Heart right ventricle (tissue), 16 donors: ENCODE measurements around the gene ZBTB1. TPM values are rescaled to one million over a fixed set of nuclear protein-coding genes. Genes with fewer than 3 reads are reported as not detected.

Source experiments
- ATAC-seq, 8 donors: fragments of 200-7000 bp; cut with Tn5 transposase; one replicate each; pipeline ENCODE4 v1.9.1; 2020; ENCODE audit warnings: mild to moderate bottlenecking in 8 of 8, moderate library complexity in 8 of 8, moderate number of reproducible peaks in 1 of 8
- DNase-seq, 2 donors: peaks; one replicate each; pipeline ENCODE4 v3.0.0-alpha.2; 2020
- H3K27ac ChIP-seq, 10 donors: fragments of 200-600 bp; sonication (generic) in 2 of 10; one replicate each; pipeline versions ENCODE4 v1.5.0 to v1.8.0; 2020 to 2022; ENCODE audit warnings: mild to moderate bottlenecking in 3 of 10
- H3K27me3 ChIP-seq, 7 donors: fragments of 200-600 bp; one replicate each; pipeline ENCODE4 v1.8.0; 2021 to 2022; ENCODE audit warnings: mild to moderate bottlenecking in 2 of 7
- H3K36me3 ChIP-seq, 9 donors: fragments of 200-600 bp; sonication (generic) in 1 of 9; one replicate each; pipeline versions ENCODE4 v1.5.0 to v1.8.0; 2020 to 2022; ENCODE audit warnings: mild to moderate bottlenecking in 2 of 9
- H3K4me1 ChIP-seq, 9 donors: fragments of 200-600 bp; sonication (generic) in 1 of 9; one replicate each; pipeline versions ENCODE4 v1.5.0 to v1.8.0; 2020 to 2022; ENCODE audit warnings: mild to moderate bottlenecking in 4 of 9
- H3K4me3 ChIP-seq, 10 donors: fragments of 200-600 bp; sonication (generic) in 2 of 10; one replicate each; pipeline versions ENCODE4 v1.5.0 to v1.8.0; 2020 to 2022; ENCODE audit warnings: mild to moderate bottlenecking in 7 of 10, moderate library complexity in 2 of 10
- H3K9me3 ChIP-seq, 11 donors: fragments of 200-600 bp in 10 of 11; sonication (generic) in 2 of 11; one replicate each; pipeline versions ENCODE4 v1.5.0 to v1.8.0; 2013 to 2022; ENCODE audit warnings: mild to moderate bottlenecking in 2 of 11, control low read depth in 1 of 11, moderate library complexity in 1 of 11
- WGBS, 2 donors: extraction: QIAGEN DNeasy Blood & Tissue Kit; methylation state at CpG; one replicate each; pipeline ENCODE4 v1.1.7; 2013; ENCODE audit warnings: inconsistent platforms in 1 of 2; 5-methylcytosine and 5-hydroxymethylcytosine counted together
- intact Hi-C, 10 donors: fragments of 100-400 bp; cut with DNase I; formaldehyde crosslinking; loops; one replicate each; pipeline versions ENCODE4 v1.11.1 to v1.14.2; 2022
- polyA plus RNA-seq, 2 donors: library from polyadenylated mRNA; stranded (reverse); fragments of 200-250 nt; gene quantifications; one replicate each; pipeline ENCODE4 v1.2.3, GENCODE V29; 2013
- total RNA-seq, 10 donors: library from RNA; stranded (reverse); fragmentation: NEBNext Ultra II Directional in 3 of 10; extraction: Animal tissue kit (Norgen Biotek cat#: 25700) in 3 of 10; gene quantifications; one replicate each; pipeline versions ENCODE4 v1.2.1 to v1.2.4, GENCODE V29; 2021 to 2023
- TF ChIP-seq, protein P1 (sequence below), 9 donors: fragments of 200-600 bp; sonication (generic) in 2 of 9; IDR thresholded peaks; one replicate each; pipeline versions ENCODE4 v1.5.0 to v1.8.0; 2021 to 2022; ENCODE audit warnings: antibody characterized with exemption in 9 of 9, mild to moderate bottlenecking in 5 of 9, moderate library complexity in 1 of 9
- donor health status: Arrhythmogenic right ventricular cardiomyopathy.
- donor health status: ischemic (EF 13 %, LVEDD 7.1; RV severe dilation, severe dysfunction).
- donor health status: healthy with polysubstance abuse.
- donor health status: DM: no; HTN: yes; CAD: no.
- donor health status: DM: no; HTN: no; CAD: no.
- donor health status: ischemic (EF 25% LVEDD 6.9; RV normal size, moderate dysfunction).
- donor health status: ischemic (EF 25% LVEDD 5.7; RV mildly dilated, moderate dysfunction).
- donor health status: healthy.
- donor health status: DM: yes; HTN: yes; CAD: no.
- donor health status: Ischemic cardiomyopathy.
- donor health status: ischemic (EF 35%, LVEDD 5.7; RV mildly dilated, moderate dysfunction).
- donor health status: nonischemic (EF 11% LVEDD 7.7; RV severe dilation, severe dysfunction).
- donor health status: DM: yes; HTN: yes; CAD: no.
- donor health status: PGD.
- donor health status: ischemic (EF 29% LVEDD 5.4; RV normal size, mild dysfunction).
- donor health status: nonischemic (EF 23%, LVEDD 6.1; RV moderate dilation, normal function).

The ZBTB1 gene
- total and polyA plus RNA-seq, 12 donors: 5.6 to 26.4 (median 20.6) TPM

DNA sequence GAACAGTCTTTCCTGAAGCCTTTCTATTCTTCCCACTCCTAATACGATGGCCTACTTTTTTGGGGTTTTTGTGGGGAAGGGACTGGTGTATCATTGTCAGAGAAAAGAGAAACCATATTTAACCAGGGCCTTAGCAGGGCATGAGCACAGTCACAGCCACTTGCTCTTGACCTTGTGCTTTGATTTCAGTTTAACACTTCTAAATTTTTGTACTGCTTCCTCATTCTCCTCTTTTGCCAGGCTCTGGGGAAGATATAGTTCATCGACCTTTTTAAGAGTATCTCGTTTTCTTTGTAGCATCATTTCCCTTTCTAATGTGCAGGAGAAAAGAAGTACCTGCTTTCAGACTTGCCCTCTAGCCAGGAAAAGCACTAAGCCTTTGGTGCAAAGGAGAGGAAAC is 2.2 kb downstream of the ZBTB1 start:
- no peaks in the 10 kb centered on the region for H3K9me3 ChIP-seq
- intact Hi-C loops: loop anchor here in 1 of 10 donors (10.0 kb wide), 1 partner anchor 162 kb away; no protein-coding TSS in a partner anchor
- peak overlapping the region in 8 of 10 donors; percentile 66 to 97 (median 79) for H3K4me3 ChIP-seq
- no peaks in the 10 kb centered on the region for H3K27me3 ChIP-seq
- TF ChIP-seq, protein P1, sequence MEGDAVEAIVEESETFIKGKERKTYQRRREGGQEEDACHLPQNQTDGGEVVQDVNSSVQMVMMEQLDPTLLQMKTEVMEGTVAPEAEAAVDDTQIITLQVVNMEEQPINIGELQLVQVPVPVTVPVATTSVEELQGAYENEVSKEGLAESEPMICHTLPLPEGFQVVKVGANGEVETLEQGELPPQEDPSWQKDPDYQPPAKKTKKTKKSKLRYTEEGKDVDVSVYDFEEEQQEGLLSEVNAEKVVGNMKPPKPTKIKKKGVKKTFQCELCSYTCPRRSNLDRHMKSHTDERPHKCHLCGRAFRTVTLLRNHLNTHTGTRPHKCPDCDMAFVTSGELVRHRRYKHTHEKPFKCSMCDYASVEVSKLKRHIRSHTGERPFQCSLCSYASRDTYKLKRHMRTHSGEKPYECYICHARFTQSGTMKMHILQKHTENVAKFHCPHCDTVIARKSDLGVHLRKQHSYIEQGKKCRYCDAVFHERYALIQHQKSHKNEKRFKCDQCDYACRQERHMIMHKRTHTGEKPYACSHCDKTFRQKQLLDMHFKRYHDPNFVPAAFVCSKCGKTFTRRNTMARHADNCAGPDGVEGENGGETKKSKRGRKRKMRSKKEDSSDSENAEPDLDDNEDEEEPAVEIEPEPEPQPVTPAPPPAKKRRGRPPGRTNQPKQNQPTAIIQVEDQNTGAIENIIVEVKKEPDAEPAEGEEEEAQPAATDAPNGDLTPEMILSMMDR (IDR thresholded peaks at IDR 0.05): no peak
- WGBS, 2 donors: 26 to 36% methylated on average over 3 of the region's 3 CpGs
- no peaks in the 10 kb centered on the region for H3K36me3 ChIP-seq
- H3K27ac ChIP-seq: peak overlapping the region in 8 of 10 donors; percentile 23 to 100 (median 99)
- no peak for ATAC-seq
- peaks cover 8 to 72% (median 69%) of the 10 kb centered on the region in 9 donors for H3K4me1 ChIP-seq
- DNase-seq: no peak

DNA sequence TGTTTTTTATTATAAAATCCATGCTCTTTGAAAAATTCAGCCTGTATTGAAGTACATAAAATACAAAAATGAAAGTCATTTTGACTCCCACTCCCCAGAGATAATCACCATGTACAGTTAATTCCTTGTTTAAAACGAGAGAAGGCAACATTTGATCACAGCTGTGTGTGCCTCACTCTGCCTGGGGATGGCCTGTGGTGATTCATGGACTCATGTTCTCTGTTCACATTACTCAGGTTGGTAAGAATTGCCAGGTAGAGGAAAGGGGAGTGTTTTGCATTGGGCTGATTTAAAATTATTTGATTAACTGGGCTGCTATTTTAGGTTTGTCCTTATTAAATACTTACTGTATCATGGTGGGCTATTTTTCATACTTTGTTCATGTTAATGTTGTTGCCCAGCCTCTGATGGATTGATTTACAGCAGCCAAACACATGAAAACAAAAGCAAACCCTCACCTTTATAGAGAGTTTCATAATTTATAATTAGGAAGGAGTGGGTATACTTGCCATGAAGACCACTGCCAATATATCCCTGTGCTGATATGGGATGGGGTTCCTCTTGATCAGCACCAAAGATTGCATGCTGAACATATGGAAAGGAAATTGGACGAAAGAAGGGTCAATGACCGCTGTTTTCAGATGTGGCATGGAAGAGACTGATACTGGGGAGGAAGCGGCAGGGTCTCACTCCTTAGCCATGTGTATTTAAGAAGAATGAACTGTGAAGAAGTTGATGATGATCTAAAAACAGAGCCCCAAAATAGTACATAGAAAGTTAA is 3.0 kb downstream of the ZBTB1 start:
- DNase-seq: no peak
- H3K36me3 ChIP-seq: no peaks in the 10 kb centered on the region
- H3K4me1 ChIP-seq: peaks cover 9 to 72% (median 69%) of the 10 kb centered on the region in 9 donors
- peak overlapping the region in 6 of 10 donors; percentile 2 to 100 (median 98) for H3K27ac ChIP-seq
- 67 to 71% methylated on average over 4 of the region's 4 CpGs for WGBS, 2 donors
- H3K4me3 ChIP-seq: peak overlapping the region in 2 of 10 donors; percentile 67 to 80
- no peaks in the 10 kb centered on the region for H3K9me3 ChIP-seq
- TF ChIP-seq, protein P1 (IDR thresholded peaks at IDR 0.05): no peak
- intact Hi-C loops: loop anchor here in 1 of 10 donors (10.0 kb wide), 1 partner anchor 163 kb away; no protein-coding TSS in a partner anchor
- ATAC-seq: no peak
- no peaks in the 10 kb centered on the region for H3K27me3 ChIP-seq

- Histone ChIP-seq H3K36me3 (no peaks in the 10 kb centered on the region), H3K27ac (peak overlapping the region in 1 of 10 donors; percentile 100), H3K27me3 (no peaks in the 10 kb centered on the region), H3K4me3 (no peak overlapping the region), H3K4me1 (peaks cover 9 to 77% (median 73%) of the 10 kb centered on the region in 9 donors), H3K9me3 (no peaks in the 10 kb centered on the region)
- intact Hi-C loops: loop anchor here in 1 of 10 donors (10.0 kb wide), 1 partner anchor 163 kb away; no protein-coding TSS in a partner anchor
- TF ChIP-seq, protein P1 (IDR thresholded peaks at IDR 0.05): no peak
- no peak for DNase-seq
- no peak for ATAC-seq
- WGBS, 2 donors: 23 to 27% methylated on average over 1 of the region's 1 CpG
These were observed 3.7 kb downstream of the ZBTB1 start for GRCh38 chr14:64508215-64508776.

DNA sequence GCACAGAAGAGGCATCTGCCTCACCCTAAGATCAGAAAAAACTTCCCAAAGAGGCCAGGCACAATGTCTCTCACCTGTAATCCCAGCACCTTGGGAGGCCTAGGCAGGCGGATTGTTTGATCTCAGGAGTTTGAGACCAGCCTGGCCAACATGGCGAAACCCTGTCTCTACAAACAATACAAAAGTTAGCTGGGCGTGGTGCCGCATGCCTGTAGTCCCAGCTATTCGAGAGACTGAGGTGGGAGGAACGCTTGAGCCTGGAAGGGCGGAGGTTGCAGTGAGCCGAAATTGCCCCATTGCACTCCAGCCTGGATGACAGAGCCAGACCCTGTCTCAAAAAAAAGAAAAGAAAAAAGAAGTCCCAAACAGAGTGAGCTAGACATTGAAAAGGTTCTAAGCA is 4.5 kb downstream of the ZBTB1 start:
- Histone ChIP-seq H3K27ac (no peak overlapping the region), H3K27me3 (no peaks in the 10 kb centered on the region), H3K9me3 (no peaks in the 10 kb centered on the region), H3K4me1 (peaks cover 9 to 81% (median 75%) of the 10 kb centered on the region in 9 donors), H3K4me3 (no peak overlapping the region), H3K36me3 (no peaks in the 10 kb centered on the region)
- WGBS, 2 donors: 86 to 88% methylated on average over 8 of the region's 8 CpGs
- ATAC-seq: no peak
- TF ChIP-seq, protein P1 (IDR thresholded peaks at IDR 0.05): no peak
- intact Hi-C loops: loop anchor here in 1 of 10 donors (10.0 kb wide), 1 partner anchor 164 kb away; no protein-coding TSS in a partner anchor
- DNase-seq: no peak
